ENCODE results near the gene RNF135.
A peak's percentile ranks its signal among the peaks of the same experiment; 100 is the strongest.
"Not testable (repeated sequence)": the region's sequence is repeated elsewhere in the genome, so short reads cannot be mapped to it uniquely, and the experiment has no call there.

The RNF135 gene

GRCh38 chr17:30970831-30971567 is at the start of gene RNF135:
RNF135 (plus strand) TSS chr17:30971039; CDS start chr17:30971074, 35 bp downstream.
- no peak for FAIRE-seq

GRCh38 chr17:30921544-30922196 is 49.2 kb upstream of the RNF135 start, which contains the start of gene ADAP2:
ADAP2 (plus strand) TSS chr17:30921945; CDS start chr17:30922015, 70 bp downstream.
- FAIRE-seq, result no peak

- FAIRE-seq, result no peak
These were observed 48.4 kb upstream of the RNF135 start for GRCh38 chr17:30922235-30923030.

GRCh38 chr17:30924341-30924740 is 46.5 kb upstream of the RNF135 start:
- FAIRE-seq, result no peak

GRCh38 chr17:30926516-30926915 is 44.3 kb upstream of the RNF135 start:
- no peak for FAIRE-seq

- no peak for FAIRE-seq
These were observed 43.1 kb upstream of the RNF135 start for GRCh38 chr17:30927756-30928155.

- no peak for FAIRE-seq
These were observed 42.3 kb upstream of the RNF135 start for GRCh38 chr17:30928584-30928983.

- no peak for FAIRE-seq
These were observed 41.7 kb upstream of the RNF135 start for GRCh38 chr17:30929081-30929633.

GRCh38 chr17:30929861-30930260 is 41.0 kb upstream of the RNF135 start:
- not testable (repeated sequence) for FAIRE-seq

- FAIRE-seq, result no peak
These were observed 40.3 kb upstream of the RNF135 start for GRCh38 chr17:30930495-30930894.

GRCh38 chr17:30931582-30931981 is 39.3 kb upstream of the RNF135 start:
- not testable (repeated sequence) for FAIRE-seq

GRCh38 chr17:30933966-30934365 is 36.9 kb upstream of the RNF135 start:
- no peak for FAIRE-seq

GRCh38 chr17:30939051-30939689 is 31.7 kb upstream of the RNF135 start:
- no peak for FAIRE-seq

- no peak for FAIRE-seq
These were observed 28.3 kb upstream of the RNF135 start for GRCh38 chr17:30942308-30943079.

- no peak for FAIRE-seq
These were observed 23.0 kb upstream of the RNF135 start for GRCh38 chr17:30947796-30948195.

- no peak for FAIRE-seq
These were observed 20.6 kb upstream of the RNF135 start for GRCh38 chr17:30950189-30950588.

GRCh38 chr17:30950669-30951399 is 20.0 kb upstream of the RNF135 start:
- FAIRE-seq, result peak; percentile 96

GRCh38 chr17:30952638-30953393 is 18.0 kb upstream of the RNF135 start:
- no peak for FAIRE-seq

- FAIRE-seq, result no peak
These were observed 16.6 kb upstream of the RNF135 start for GRCh38 chr17:30954046-30954830.
